Astrocyte of the cerebellum (primary cell): ENCODE measurements around the gene ENTPD5.
"Not testable (repeated sequence)": the region's sequence is repeated elsewhere in the genome, so short reads cannot be mapped to it uniquely, and the experiment has no call there.

Experiments
- DNase-seq: peaks from one replicate; pipeline ENCODE4 v3.0.0-alpha.2; 2011; ENCODE audit warnings: low read depth
- H3K4me3 ChIP-seq: 2 replicates; pipeline ENCODE4 v1.5.1; 2011; ENCODE audit warnings: mild to moderate bottlenecking, low read depth, low read length, moderate library complexity
- CTCF ChIP-seq: IDR thresholded peaks from 2 replicates; pipeline ENCODE4 v1.5.1; 2012; ENCODE audit warnings: low read length, low read depth, moderate library complexity, mild to moderate bottlenecking; ENCODE audit errors: missing control alignments
- in situ Hi-C: cut with HindIII; loops from 2 replicates; pipeline ENCODE4 v1.10.0; 2017; ENCODE audit warnings: low sequenced_read_pairs

The ENTPD5 gene

GRCh38 chr14:73936548-73936947 lies 82.5 kb downstream of the ENTPD5 start:
- H3K4me3 ChIP-seq = no peak overlapping the region
- in situ Hi-C loops = no loop called here
- no peak for TF ChIP-seq CTCF
- DNase-seq = no peak

- in situ Hi-C loops = no loop called here
- TF ChIP-seq CTCF = peak; percentile 31
These were observed 83.4 kb downstream of the ENTPD5 start for GRCh38 chr14:73935666-73936065.

GRCh38 chr14:73924337-73924736 lies 94.8 kb downstream of the ENTPD5 start:
- in situ Hi-C loops = no loop called here
- no peak overlapping the region for H3K4me3 ChIP-seq

More at GRCh38 chr14:73935666-73936065, 83.4 kb downstream of the ENTPD5 start:
- H3K4me3 ChIP-seq = no peak overlapping the region
- DNase-seq = no peak

GRCh38 chr14:73919457-73919856 lies 99.6 kb downstream of the ENTPD5 start:
- DNase-seq, H3K4me3 ChIP-seq, in situ Hi-C loops: not testable (repeated sequence)

More at GRCh38 chr14:73924337-73924736, 94.8 kb downstream of the ENTPD5 start:
- no peak for TF ChIP-seq CTCF
- no peak for DNase-seq

- TF ChIP-seq CTCF = no peak
- no peak overlapping the region for H3K4me3 ChIP-seq
- in situ Hi-C loops = no loop called here
- no peak for DNase-seq
These were observed 102.8 kb downstream of the ENTPD5 start for GRCh38 chr14:73916324-73916723.

- in situ Hi-C loops = no loop called here
These were observed 105.8 kb downstream of the ENTPD5 start for GRCh38 chr14:73913256-73913655.

GRCh38 chr14:73909681-73910080 lies 109.4 kb downstream of the ENTPD5 start:
- no peak for DNase-seq
- no peak overlapping the region for H3K4me3 ChIP-seq
- in situ Hi-C loops = no loop called here
- no peak for TF ChIP-seq CTCF

More at GRCh38 chr14:73913256-73913655, 105.8 kb downstream of the ENTPD5 start:
- H3K4me3 ChIP-seq = no peak overlapping the region
- TF ChIP-seq CTCF = no peak
- no peak for DNase-seq
